ENCODE data around the gene APOO. TPM values are rescaled to one million over a fixed set of nuclear protein-coding genes. Genes with fewer than 3 reads are reported as not detected.

APOO gene
- total and polyA plus RNA-seq, 2 of the 4 experiments (the other 2 are of a cell fraction), result 9.0 to 14.2 TPM

DNA sequence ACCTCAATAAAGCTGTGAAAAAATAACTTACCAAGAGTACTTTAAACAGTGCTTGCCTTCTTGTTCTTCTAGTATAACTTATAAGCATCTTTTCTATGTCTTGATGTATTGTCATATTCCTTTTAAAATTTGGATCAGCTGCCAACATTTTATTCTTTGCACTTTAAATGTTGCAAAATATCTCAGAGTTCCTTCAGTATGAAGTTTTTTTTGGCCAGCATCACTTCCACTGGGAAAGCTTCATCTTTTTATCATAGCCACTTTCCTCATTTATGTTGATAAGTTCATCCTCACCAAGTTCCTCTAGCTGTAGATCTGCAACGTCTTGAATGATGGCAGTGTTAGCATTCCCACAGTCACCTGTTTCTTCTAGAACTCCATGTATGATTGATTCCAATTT is 24.3 kb upstream of the APOO start:
- Histone ChIP-seq H3K4me2 (ENCODE audit: low read depth, low read length) (no peak overlapping the region), H2BK120ac (ENCODE audit: low read depth, low read length) (no peak overlapping the region), H3K4me1 (ENCODE audit: control insufficient read depth, insufficient read depth, low read length) (no peaks in the 10 kb centered on the region), H2BK5ac (ENCODE audit: low read depth, low read length, poor library complexity, severe bottlenecking) (no peak overlapping the region), H4K8ac (ENCODE audit: low read depth in 2 of 2, low read length in 2 of 2) (no peak overlapping the region), H4K91ac (ENCODE audit: insufficient read depth, low read depth, low read length) (no peak overlapping the region), H3K4ac (ENCODE audit: low read depth, low read length) (no peak overlapping the region), H3K36me3 (ENCODE audit: control insufficient read depth, insufficient read depth, low read length) (no peaks in the 10 kb centered on the region), H3K18ac (ENCODE audit: low read depth, low read length) (no peak overlapping the region), H3K56ac (ENCODE audit: extremely low read depth, insufficient read depth, low read length) (no peak overlapping the region), H3K4me3 (ENCODE audit: insufficient read depth, low read depth, low read length) (no peak overlapping the region), H2BK15ac (ENCODE audit: low read depth, low read length) (no peak overlapping the region), H4K5ac (ENCODE audit: low read depth, low read length) (no peak overlapping the region), H2AK5ac (ENCODE audit: low read depth, low read length) (no peak overlapping the region), H3K14ac (replicated peaks; ENCODE audit: low read depth, low read length) (no peak overlapping the region), H4K20me1 (ENCODE audit: insufficient read depth, low read length) (no peaks in the 10 kb centered on the region), H2BK20ac (ENCODE audit: low read depth, low read length) (no peak overlapping the region), H2AK9ac (replicated peaks; ENCODE audit: low read depth, low read length, poor library complexity) (no peak overlapping the region), H3K79me1 (ENCODE audit: low read depth in 1 of 2, low read length in 2 of 2) (no peaks in the 10 kb centered on the region), H3K9me3 (ENCODE audit: control insufficient read depth, insufficient read depth, low read length) (no peaks in the 10 kb centered on the region), H2AFZ (replicated peaks; ENCODE audit: low read length, poor library complexity) (no peak overlapping the region), H3K9ac (ENCODE audit: low read depth, low read length) (no peak overlapping the region), H3K27ac (ENCODE audit: insufficient read depth, low read length) (no peak overlapping the region), H3K9me1 (ENCODE audit: insufficient read depth, low read length) (no peaks in the 10 kb centered on the region), H3K27me3 (ENCODE audit: control insufficient read depth, insufficient read depth, low read length) (no peaks in the 10 kb centered on the region; the same call in 1 of the 2 replicates), H3K23ac (ENCODE audit: low read depth, low read length) (no peak overlapping the region)
- ChIA-PET CTCF (no interaction called here), POLR2A (ENCODE audit: unreplicated experiment) (no interaction called here)
- BruUV-seq (replicated peaks), result no TSS peak
- dilution Hi-C loops (cut with HindIII; ENCODE audit: low sequenced_read_pairs, unreplicated experiment) (no loop called here), intact Hi-C loops (cut with micrococcal nuclease) (no loop called here), in situ Hi-C loops (cut with MboI; ENCODE audit: low sequenced_read_pairs) (no loop called here)
- no peak for ATAC-seq (ENCODE audit: low read depth)
- TF ChIP-seq CEBPB (IDR thresholded peaks at IDR 0.05; ENCODE audit: low read depth, low read length) (no peak), BHLHE40 (IDR thresholded peaks at IDR 0.05; ENCODE audit: low read depth, low read length) (no peak), SMC3 (IDR thresholded peaks at IDR 0.05; ENCODE audit: low read depth, low read length) (no peak), RFX5 (IDR thresholded peaks at IDR 0.05; ENCODE audit: low read depth, low read length) (no peak), FOS (IDR thresholded peaks at IDR 0.05; ENCODE audit: low read depth, low read length) (no peak), NFE2L2 (IDR thresholded peaks at IDR 0.05; ENCODE audit: low read depth, low read length) (no peak), MAFK (IDR thresholded peaks at IDR 0.05; ENCODE audit: low read depth, low read length) (no peak), POLR2A (IDR thresholded peaks at IDR 0.05; ENCODE audit: low read depth, low read length) (no peak), MAZ (IDR thresholded peaks at IDR 0.05; ENCODE audit: borderline replicate concordance, low read depth, low read length) (no peak)
- TF ChIP-seq, protein P1, sequence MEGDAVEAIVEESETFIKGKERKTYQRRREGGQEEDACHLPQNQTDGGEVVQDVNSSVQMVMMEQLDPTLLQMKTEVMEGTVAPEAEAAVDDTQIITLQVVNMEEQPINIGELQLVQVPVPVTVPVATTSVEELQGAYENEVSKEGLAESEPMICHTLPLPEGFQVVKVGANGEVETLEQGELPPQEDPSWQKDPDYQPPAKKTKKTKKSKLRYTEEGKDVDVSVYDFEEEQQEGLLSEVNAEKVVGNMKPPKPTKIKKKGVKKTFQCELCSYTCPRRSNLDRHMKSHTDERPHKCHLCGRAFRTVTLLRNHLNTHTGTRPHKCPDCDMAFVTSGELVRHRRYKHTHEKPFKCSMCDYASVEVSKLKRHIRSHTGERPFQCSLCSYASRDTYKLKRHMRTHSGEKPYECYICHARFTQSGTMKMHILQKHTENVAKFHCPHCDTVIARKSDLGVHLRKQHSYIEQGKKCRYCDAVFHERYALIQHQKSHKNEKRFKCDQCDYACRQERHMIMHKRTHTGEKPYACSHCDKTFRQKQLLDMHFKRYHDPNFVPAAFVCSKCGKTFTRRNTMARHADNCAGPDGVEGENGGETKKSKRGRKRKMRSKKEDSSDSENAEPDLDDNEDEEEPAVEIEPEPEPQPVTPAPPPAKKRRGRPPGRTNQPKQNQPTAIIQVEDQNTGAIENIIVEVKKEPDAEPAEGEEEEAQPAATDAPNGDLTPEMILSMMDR (conservative IDR thresholded peaks at IDR 0.05; ENCODE audit: low read depth, low read length), result no peak
- DNase-seq, result no peak
- WGBS, 2 experiments (ENCODE audit: extremely low coverage in 2 of 2, insufficient read length in 1 of 2), result no CpG with 5 or more reads among the region's 1 CpG
